SK-N-MC (cell line): ENCODE measurements around the gene OSBPL10.

Experiments used
- EZH2 ChIP-seq: fragments of 200-600 bp; sonication (generic); IDR thresholded peaks from one replicate; pipeline ENCODE4 v1.6.1; 2017; ENCODE audit warnings: antibody characterized with exemption
- FOXP2 ChIP-seq: optimal IDR thresholded peaks from 2 replicates; pipeline ENCODE3; 2011; ENCODE audit warnings: mild to moderate bottlenecking, moderate library complexity; ENCODE audit not compliant: insufficient read depth; ENCODE audit errors: extremely low read length, control extremely low read depth
- POLR2AphosphoS5 ChIP-seq: IDR thresholded peaks from 2 replicates; pipeline ENCODE4 v1.6.1; 2012; ENCODE audit warnings: mild to moderate bottlenecking, low read depth, low read length, borderline replicate concordance

DNA sequence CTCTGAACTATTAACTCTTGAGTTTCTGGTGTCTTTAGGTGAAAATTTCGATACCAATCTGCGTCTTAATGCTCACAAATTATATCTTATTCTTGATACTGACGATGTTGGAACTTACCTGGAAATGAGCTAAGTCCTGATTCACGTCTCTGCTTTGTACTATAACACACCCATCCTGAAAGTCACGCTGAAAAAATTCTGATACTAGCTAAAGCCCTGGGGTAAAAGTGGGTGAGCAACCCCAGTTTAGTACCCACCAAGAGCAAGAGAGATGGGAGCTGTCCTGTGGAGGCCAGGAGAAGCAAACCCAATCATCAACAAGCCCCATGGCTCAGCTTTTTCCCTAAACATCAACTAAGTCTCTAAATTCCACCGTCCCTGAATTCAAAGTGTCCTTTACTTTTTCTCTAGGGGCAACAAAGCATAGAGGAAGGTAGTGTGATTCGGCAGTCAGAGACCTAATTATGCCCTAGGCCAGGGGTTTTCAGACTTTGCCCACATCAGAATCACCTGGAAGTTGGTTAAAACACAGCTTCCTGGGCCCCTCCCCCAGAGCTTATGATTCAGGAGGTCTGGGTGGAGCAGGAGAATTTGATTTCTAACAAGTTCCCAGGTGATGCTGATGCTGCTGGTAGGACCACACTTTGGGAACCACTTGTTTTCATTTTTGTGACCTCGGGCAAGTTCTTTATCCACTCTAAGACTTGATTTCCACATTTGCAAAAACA is 90.2 kb downstream of the OSBPL10 start:
- TF ChIP-seq POLR2AphosphoS5 (no peak), EZH2 (no peak), FOXP2 (no peak)
